Naive B cell (primary cell): ENCODE results near the gene NPM3. TPM values are rescaled to one million over a fixed set of nuclear protein-coding genes. Genes with fewer than 3 reads are reported as not detected.
"Not testable (repeated sequence)": the region's sequence is repeated elsewhere in the genome, so short reads cannot be mapped to it uniquely, and the experiment has no call there.

Experiments used
- ATAC-seq, 2 donors: fragments of 150-1000 bp; cut with Tn5 transposase; 2 replicates each; pipeline ENCODE4 v1.10.0; 2021; ENCODE audit warnings: low read depth in 2 of 2, mild to moderate bottlenecking in 2 of 2, moderate library complexity in 2 of 2
- DNase-seq: peaks from one replicate; pipeline ENCODE4 v3.0.0; 2022
- H3K27ac Mint-ChIP-seq, 6 donors: one replicate each; pipeline ENCODE4 v1.8.0; 2020 to 2022; ENCODE audit warnings: mild to moderate bottlenecking in 6 of 6, mixed read lengths in 6 of 6, moderate library complexity in 5 of 6, inconsistent platforms in 2 of 6
- H3K27me3 Mint-ChIP-seq, 3 donors: one replicate each; pipeline ENCODE4 v1.8.0; 2021 to 2022; ENCODE audit warnings: mixed read lengths in 3 of 3, mild to moderate bottlenecking in 1 of 3
- H3K36me3 Mint-ChIP-seq, 2 donors: one replicate each; pipeline ENCODE4 v1.8.0; 2020 to 2022; ENCODE audit warnings: mixed read lengths in 2 of 2, inconsistent platforms in 1 of 2, mild to moderate bottlenecking in 1 of 2
- H3K4me1 Mint-ChIP-seq, 3 donors: one replicate each; pipeline ENCODE4 v1.8.0; 2020 to 2022; ENCODE audit warnings: mixed read lengths in 3 of 3, inconsistent platforms in 1 of 3, mild to moderate bottlenecking in 1 of 3, moderate library complexity in 1 of 3
- H3K4me3 Mint-ChIP-seq, 8 donors: one replicate each; pipeline ENCODE4 v1.8.0; 2020 to 2022; ENCODE audit warnings: mild to moderate bottlenecking in 8 of 8, mixed read lengths in 8 of 8, moderate library complexity in 8 of 8, inconsistent platforms in 2 of 8
- H3K9me3 Mint-ChIP-seq, 7 donors: one replicate each; pipeline ENCODE4 v1.8.0; 2020 to 2022; ENCODE audit warnings: mixed read lengths in 7 of 7, mild to moderate bottlenecking in 5 of 7, inconsistent platforms in 2 of 7, moderate library complexity in 1 of 7
- polyA plus RNA-seq, 6 donors: library from polyadenylated mRNA; unstranded; fragments of 300-500 nt; fragmentation: Illumina TruSeq; gene quantifications; one replicate each; pipeline ENCODE4 v1.2.3, GENCODE V29; 2021; ENCODE audit warnings: low read depth in 6 of 6

The NPM3 gene
- polyA plus RNA-seq, 6 donors from 2014 or later = 2.0 to 5.4 (median 4.2) TPM

DNA sequence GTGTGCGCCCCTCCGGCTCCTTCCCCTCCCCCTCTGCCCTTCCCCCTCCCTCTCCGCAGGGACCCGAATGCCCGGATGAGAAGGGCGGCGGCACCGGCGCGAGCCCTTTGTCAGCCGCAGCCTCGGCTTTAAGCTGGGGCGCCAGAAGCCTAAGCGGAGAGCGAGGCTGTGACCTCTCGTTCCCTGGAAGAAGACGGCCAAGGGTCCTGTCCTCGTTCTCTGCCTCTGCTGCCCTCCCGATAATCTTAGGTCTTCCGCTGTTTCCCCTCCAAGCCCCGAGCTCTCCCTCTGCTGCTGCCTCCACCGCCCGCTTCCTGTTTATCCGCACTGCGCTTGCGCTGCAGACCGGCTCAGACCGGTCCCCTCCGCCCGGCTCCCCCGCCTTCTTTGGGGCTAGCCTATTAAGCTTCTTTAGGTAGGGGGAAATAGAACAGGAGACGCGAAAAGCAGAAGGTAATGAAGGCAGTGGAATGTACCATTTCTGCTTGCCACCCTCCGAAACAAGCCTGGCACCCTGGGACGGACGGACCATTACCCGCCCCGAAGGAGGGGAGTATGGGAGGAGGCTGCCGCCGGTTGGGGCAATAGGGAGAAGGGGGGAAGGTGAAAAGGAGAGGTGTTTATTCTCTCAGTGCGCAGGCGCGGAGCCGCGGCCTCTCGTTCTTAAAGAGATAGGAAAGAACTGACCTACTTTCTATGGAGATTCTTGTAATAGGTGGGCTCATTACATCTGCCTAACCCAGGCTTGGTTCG lies 35.0 kb upstream of the NPM3 start, which contains the start of gene OGA:
Gene OGA (minus strand): TSS at position 326 of the 753 bp plus-strand sequence. CDS start 422 bp downstream, outside the sequence.
- DNase-seq (peak; percentile 98), ATAC-seq (peak; percentile 90)
- Mint-ChIP-seq H3K9me3 (peaks cover 0 to 2% (median 0%) of the 10 kb centered on the region in 7 donors), H3K27ac (peak within 1 kb of the TSS; percentile 97 to 99 (median 98)), H3K36me3 (peaks cover 5 to 9% of the 10 kb centered on the region in 2 donors), H3K27me3 (no peaks in the 10 kb centered on the region), H3K4me3 (peak within 1 kb of the TSS; percentile 95 to 100 (median 98)), H3K4me1 (peaks cover 38 to 47% (median 39%) of the 10 kb centered on the region in 3 donors)

GRCh38 chr10:101817337-101818118 lies 34.3 kb upstream of the NPM3 start:
- Mint-ChIP-seq H3K4me3 (peak overlapping the region; percentile 95 to 100 (median 98)), H3K27ac (peak overlapping the region; percentile 88 to 99 (median 97)), H3K36me3 (peaks cover 2 to 9% of the 10 kb centered on the region in 2 donors), H3K4me1 (peaks cover 38 to 53% (median 46%) of the 10 kb centered on the region in 3 donors), H3K27me3 (no peaks in the 10 kb centered on the region), H3K9me3 (peaks cover 0 to 2% (median 0%) of the 10 kb centered on the region in 7 donors)
- no peak for DNase-seq
- ATAC-seq = peak; percentile 0 to 1

- Mint-ChIP-seq H3K4me3 (peak overlapping the region; percentile 95 to 100 (median 98)), H3K36me3 (peaks cover 0 to 9% of the 10 kb centered on the region in 2 donors), H3K27ac (peak overlapping the region in 5 of 6 donors; percentile 88 to 97 (median 95)), H3K4me1 (peaks cover 38 to 53% (median 48%) of the 10 kb centered on the region in 3 donors), H3K27me3 (no peaks in the 10 kb centered on the region), H3K9me3 (peaks cover 0 to 2% (median 0%) of the 10 kb centered on the region in 7 donors)
- ATAC-seq (no peak), DNase-seq (no peak)
Observed at GRCh38 chr10:101816913-101817336, 33.7 kb upstream of the NPM3 start.

DNA sequence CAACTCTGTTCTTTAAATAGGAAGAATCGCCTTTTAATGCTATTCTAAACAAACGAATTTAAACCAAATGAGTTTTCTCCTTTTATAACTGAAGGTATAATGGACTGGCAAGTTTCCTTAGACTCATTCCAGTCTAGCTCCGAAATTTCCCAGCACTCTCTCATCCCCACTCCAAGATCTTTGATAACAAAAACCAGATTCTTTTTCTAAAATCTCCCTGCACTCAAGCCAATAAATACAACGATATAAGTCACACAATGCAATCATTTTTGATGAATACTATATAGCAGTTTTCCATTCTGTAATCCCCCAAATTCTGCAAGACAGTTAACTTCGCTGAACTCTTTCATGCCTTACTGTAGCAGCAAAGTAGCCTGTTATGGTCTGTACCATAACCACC lies 33.1 kb upstream of the NPM3 start:
- H3K4me3 Mint-ChIP-seq = peak overlapping the region; percentile 95 to 100 (median 98)
- H3K36me3 Mint-ChIP-seq = peaks cover 0 to 9% of the 10 kb centered on the region in 2 donors
- no peak for ATAC-seq
- H3K27me3 Mint-ChIP-seq = no peaks in the 10 kb centered on the region
- peaks cover 0 to 2% (median 0%) of the 10 kb centered on the region in 7 donors for H3K9me3 Mint-ChIP-seq
- peak overlapping the region; percentile 31 to 97 (median 96) for H3K27ac Mint-ChIP-seq
- peaks cover 38 to 51% (median 48%) of the 10 kb centered on the region in 3 donors for H3K4me1 Mint-ChIP-seq
- DNase-seq = no peak

DNA sequence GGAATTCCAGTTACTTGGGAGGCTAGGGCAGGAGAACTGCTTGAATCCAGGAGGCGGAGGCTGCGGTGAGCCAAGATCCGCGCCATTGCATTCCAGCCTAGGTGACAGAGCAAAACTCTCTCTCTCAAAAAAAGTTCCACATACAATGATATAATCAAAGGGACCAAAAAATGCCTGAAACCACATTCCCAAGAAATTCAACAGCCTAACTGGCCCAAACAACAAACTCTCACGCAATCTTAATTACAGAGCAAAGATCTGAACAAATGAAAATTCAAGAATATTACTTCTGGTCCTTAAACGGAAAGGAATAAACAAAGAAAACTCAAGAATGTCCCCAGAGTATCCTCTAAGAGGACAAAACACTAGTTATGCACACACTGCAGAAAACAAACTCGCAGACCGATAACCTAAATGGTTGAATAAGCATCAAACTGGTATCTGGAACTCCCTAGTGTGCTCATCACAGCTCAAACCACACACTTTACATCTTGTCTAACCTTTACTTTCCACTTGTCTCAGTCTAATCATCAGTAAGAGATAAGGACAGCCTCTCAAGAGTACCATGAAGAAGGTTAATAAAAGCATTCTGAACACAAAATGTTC lies 31.3 kb upstream of the NPM3 start:
- DNase-seq (peak; percentile 36), ATAC-seq (peak; percentile 7 to 26)
- Mint-ChIP-seq H3K9me3 (peaks cover 0 to 2% (median 0%) of the 10 kb centered on the region in 7 donors), H3K4me3 (peak overlapping the region; percentile 95 to 100 (median 98)), H3K27ac (peak overlapping the region; percentile 91 to 97 (median 96)), H3K36me3 (peaks cover 0 to 9% of the 10 kb centered on the region in 2 donors), H3K27me3 (no peaks in the 10 kb centered on the region), H3K4me1 (peaks cover 35 to 57% (median 54%) of the 10 kb centered on the region in 3 donors)

- no peaks in the 10 kb centered on the region for H3K9me3 Mint-ChIP-seq
- H3K4me3 Mint-ChIP-seq = peak overlapping the region in 4 of 8 donors; percentile 22 to 86 (median 58)
- DNase-seq (no peak), ATAC-seq (peak; percentile 20 to 21)
- H3K4me1 Mint-ChIP-seq = peaks cover 23 to 51% (median 46%) of the 10 kb centered on the region in 3 donors
- H3K27ac Mint-ChIP-seq = peak overlapping the region in 4 of 6 donors; percentile 42 to 97 (median 90)
- no peaks in the 10 kb centered on the region for H3K27me3 Mint-ChIP-seq
- H3K36me3 Mint-ChIP-seq = peaks cover 2 to 3% of the 10 kb centered on the region in 2 donors
Observed at GRCh38 chr10:101812606-101813005, 29.4 kb upstream of the NPM3 start.

DNA sequence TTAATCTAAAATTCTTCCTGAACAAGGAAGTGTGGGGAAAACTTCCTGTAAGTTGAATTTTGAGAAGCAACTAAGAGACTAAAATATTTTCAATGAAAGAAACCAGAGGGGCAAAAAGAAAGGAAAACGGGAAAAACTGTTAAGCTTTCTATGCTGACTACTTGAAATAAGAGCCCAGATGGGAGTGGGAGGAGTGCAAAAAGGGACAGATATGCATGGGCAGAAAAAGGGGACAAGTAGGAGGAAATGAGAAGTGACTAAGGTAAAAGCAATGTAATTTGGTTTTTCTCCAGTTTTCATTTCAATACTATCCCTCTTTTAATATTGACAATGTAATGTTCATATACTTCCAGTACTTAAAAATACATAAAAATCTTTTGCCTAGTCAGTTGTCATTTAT lies 23.9 kb upstream of the NPM3 start:
- Mint-ChIP-seq H3K27ac (peak overlapping the region in 1 of 6 donors; percentile 56), H3K9me3 (no peaks in the 10 kb centered on the region), H3K4me3 (no peak overlapping the region), H3K36me3 (peaks cover 9 to 17% of the 10 kb centered on the region in 2 donors), H3K4me1 (peaks cover 8 to 18% (median 16%) of the 10 kb centered on the region in 3 donors), H3K27me3 (no peaks in the 10 kb centered on the region)
- ATAC-seq (no peak), DNase-seq (no peak)

DNA sequence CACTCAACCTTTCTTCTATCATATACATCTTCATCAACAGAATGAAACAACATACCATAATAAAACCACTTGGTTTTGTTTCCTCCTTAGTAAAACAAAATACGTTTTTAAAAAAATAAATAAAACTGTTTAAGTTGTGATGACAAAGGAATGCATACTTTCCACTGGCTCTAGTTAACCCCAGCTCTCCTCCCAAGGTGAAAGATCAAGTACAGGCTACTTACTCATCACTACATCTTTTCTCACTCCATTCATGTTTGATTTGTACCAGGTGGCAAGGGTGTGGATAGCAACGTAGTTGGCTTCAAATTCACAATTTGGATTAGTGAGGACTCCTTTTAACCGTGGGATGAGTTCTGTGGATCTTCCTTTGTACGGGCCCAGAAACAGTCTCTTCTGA lies 20.3 kb upstream of the NPM3 start:
- ATAC-seq (no peak), DNase-seq (no peak)
- H3K4me1 Mint-ChIP-seq = peaks cover 12 to 22% (median 13%) of the 10 kb centered on the region in 3 donors
- no peaks in the 10 kb centered on the region for H3K9me3 Mint-ChIP-seq
- H3K27me3 Mint-ChIP-seq = no peaks in the 10 kb centered on the region
- H3K27ac Mint-ChIP-seq = no peak overlapping the region
- no peak overlapping the region for H3K4me3 Mint-ChIP-seq
- H3K36me3 Mint-ChIP-seq = peaks cover 9 to 22% of the 10 kb centered on the region in 2 donors

DNA sequence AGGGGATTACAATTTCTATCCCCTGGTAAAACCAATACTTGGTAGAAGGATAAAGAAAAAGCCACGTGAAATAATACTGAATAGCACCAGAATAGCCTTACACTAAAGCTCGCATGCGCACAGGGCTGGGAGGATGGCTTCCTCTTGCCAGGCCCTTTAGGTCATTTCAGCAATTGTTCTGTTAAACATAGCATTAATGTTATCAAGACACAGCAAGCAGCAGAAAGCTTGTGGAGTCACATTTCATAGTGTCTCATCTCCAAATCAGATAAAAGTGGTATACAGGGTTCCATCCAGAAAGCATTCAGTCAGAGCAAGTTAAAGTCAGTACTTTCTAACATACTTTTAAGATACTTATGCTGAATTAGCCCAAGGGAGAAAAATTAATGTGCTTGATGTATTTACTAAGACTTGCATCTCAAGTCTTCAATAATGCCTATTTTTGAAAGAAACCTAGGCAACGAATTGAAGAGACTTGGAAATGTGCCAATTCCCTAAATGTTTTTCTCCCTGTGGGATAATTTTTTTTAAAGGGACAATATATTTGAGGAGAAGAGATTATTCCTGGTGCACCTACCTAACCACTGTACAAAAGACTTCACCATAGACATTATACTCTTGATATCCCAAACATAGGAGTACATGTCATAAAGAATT lies 14.3 kb upstream of the NPM3 start:
- H3K27me3 Mint-ChIP-seq = no peaks in the 10 kb centered on the region
- DNase-seq (no peak), ATAC-seq (no peak)
- H3K4me1 Mint-ChIP-seq = peaks cover 9 to 19% (median 11%) of the 10 kb centered on the region in 3 donors
- H3K36me3 Mint-ChIP-seq = peaks cover 0 to 20% of the 10 kb centered on the region in 2 donors
- peak overlapping the region in 2 of 6 donors; percentile 4 to 33 for H3K27ac Mint-ChIP-seq
- H3K9me3 Mint-ChIP-seq = no peaks in the 10 kb centered on the region
- no peak overlapping the region for H3K4me3 Mint-ChIP-seq

- no peak for DNase-seq
- Mint-ChIP-seq H3K27ac (no peak overlapping the region), H3K4me1 (peaks cover 2 to 7% (median 5%) of the 10 kb centered on the region in 3 donors), H3K27me3 (no peaks in the 10 kb centered on the region), H3K9me3 (no peaks in the 10 kb centered on the region), H3K36me3 (peaks cover 0 to 16% of the 10 kb centered on the region in 2 donors), H3K4me3 (no peak overlapping the region)
- no peak for ATAC-seq
Observed at GRCh38 chr10:101793526-101793925, 10.3 kb upstream of the NPM3 start.

DNA sequence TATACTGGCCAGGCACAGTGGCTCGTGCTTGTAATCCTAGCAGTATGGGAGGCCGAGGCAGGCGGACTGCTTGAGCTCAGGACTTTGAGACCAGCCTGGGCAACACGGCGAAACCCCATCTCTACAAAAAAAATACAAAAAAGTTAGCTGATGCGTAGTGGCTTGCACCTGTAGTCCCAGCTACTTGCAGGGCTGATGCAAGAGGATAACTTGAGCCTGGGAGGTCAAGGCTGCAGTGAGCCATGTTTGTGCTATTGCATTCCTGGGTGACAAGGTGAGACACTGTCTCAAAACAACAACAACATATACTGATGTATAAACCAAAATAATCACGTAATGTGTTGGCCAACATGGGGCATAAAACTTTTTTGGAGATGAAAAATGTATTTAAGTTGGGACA lies 6.4 kb upstream of the NPM3 start:
- H3K27ac Mint-ChIP-seq = peak overlapping the region in 1 of 6 donors; percentile 59
- H3K4me1 Mint-ChIP-seq = peaks cover 4 to 15% (median 13%) of the 10 kb centered on the region in 3 donors
- no peak for DNase-seq
- H3K27me3 Mint-ChIP-seq = no peaks in the 10 kb centered on the region
- peaks cover 13 to 14% of the 10 kb centered on the region in 2 donors for H3K36me3 Mint-ChIP-seq
- no peak overlapping the region for H3K4me3 Mint-ChIP-seq
- H3K9me3 Mint-ChIP-seq = no peaks in the 10 kb centered on the region
- ATAC-seq = no peak

DNA sequence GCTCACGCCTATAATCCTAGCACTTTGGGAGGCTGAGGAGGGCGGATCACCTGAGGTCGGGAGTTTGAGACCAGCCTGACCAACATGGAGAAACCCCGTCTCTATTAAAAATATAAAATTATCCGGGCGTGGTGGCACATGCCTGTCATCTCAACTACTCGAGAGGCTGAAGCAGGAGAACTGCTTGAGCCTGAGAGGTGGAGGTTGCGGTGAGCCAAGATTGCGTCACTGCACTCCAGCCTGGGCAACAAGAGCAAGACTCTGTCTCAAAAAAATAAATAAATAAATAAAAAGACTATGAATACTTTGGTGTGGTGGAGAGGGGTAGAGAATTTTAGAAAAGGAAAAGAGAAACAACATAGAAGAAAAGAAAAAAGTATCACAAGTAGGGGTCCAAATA lies 6.0 kb upstream of the NPM3 start:
- DNase-seq, H3K27me3 Mint-ChIP-seq, H3K9me3 Mint-ChIP-seq, ATAC-seq, H3K4me3 Mint-ChIP-seq: not testable (repeated sequence)
- H3K27ac Mint-ChIP-seq = peak overlapping the region in 1 of 6 donors; percentile 59
- H3K4me1 Mint-ChIP-seq = peaks cover 7 to 17% (median 17%) of the 10 kb centered on the region in 3 donors
- peaks cover 13 to 14% of the 10 kb centered on the region in 2 donors for H3K36me3 Mint-ChIP-seq
